SK-N-SH treated with all-trans-retinoic acid at 6 μM for 48 hours (cell line): ENCODE measurements around the gene KRT83.

Experiments
- ARNTL ChIP-seq: fragments of 450-650 bp; formaldehyde crosslinking; IDR thresholded peaks from 2 replicates; pipeline ENCODE4 v1.5.0; 2020; ENCODE audit warnings: low read depth, mild to moderate bottlenecking, moderate library complexity, borderline replicate concordance
- CREB5 ChIP-seq: fragments of 250-450 bp; sonication (Bioruptor Pico); IDR thresholded peaks from 2 replicates; pipeline ENCODE4 v1.5.1; 2020; ENCODE audit warnings: low read depth, mild to moderate bottlenecking, moderate library complexity
- CSDC2 ChIP-seq: fragments of 250-450 bp; sonication (Bioruptor Pico); IDR thresholded peaks from 2 replicates; pipeline ENCODE4 v1.5.0; 2020; ENCODE audit warnings: mild to moderate bottlenecking, moderate library complexity
- CSRNP3 ChIP-seq: fragments of 250-450 bp; sonication (Bioruptor Pico); IDR thresholded peaks from 2 replicates; pipeline ENCODE4 v1.5.1; 2021; ENCODE audit warnings: mild to moderate bottlenecking, moderate library complexity
- GLIS3 ChIP-seq: fragments of 250-450 bp; sonication (Bioruptor Pico); IDR thresholded peaks from 2 replicates; pipeline ENCODE4 v1.5.0; 2020; ENCODE audit warnings: mild to moderate bottlenecking, moderate library complexity
- ISL1 ChIP-seq: fragments of 250-450 bp; sonication (Bioruptor Pico); IDR thresholded peaks from 2 replicates; pipeline ENCODE4 v2.1.2; 2022; ENCODE audit warnings: mild to moderate bottlenecking, moderate library complexity
- PATZ1 ChIP-seq: fragments of 250-450 bp; sonication (Bioruptor Pico); IDR thresholded peaks from 2 replicates; pipeline ENCODE4 v1.8.0; 2020; ENCODE audit warnings: mild to moderate bottlenecking, moderate library complexity, borderline replicate concordance
- POU6F1 ChIP-seq: fragments of 250-450 bp; sonication (Bioruptor Pico); IDR thresholded peaks from 2 replicates; pipeline ENCODE4 v1.8.0; 2021; ENCODE audit warnings: low read depth, mild to moderate bottlenecking, moderate library complexity, borderline replicate concordance
- PPARA ChIP-seq: fragments of 250-450 bp; sonication (Bioruptor Pico); IDR thresholded peaks from 2 replicates; pipeline ENCODE4 v1.5.0; 2020; ENCODE audit warnings: mild to moderate bottlenecking, borderline replicate concordance
- RARB ChIP-seq: fragments of 250-450 bp; sonication (Bioruptor Pico); IDR thresholded peaks from 2 replicates; pipeline ENCODE4 v1.8.0; 2021; ENCODE audit warnings: mild to moderate bottlenecking, moderate library complexity
- ZC3H10 ChIP-seq: fragments of 250-450 bp; sonication (Bioruptor Pico); IDR thresholded peaks from 2 replicates; pipeline ENCODE4 v1.5.1; 2021; ENCODE audit warnings: mild to moderate bottlenecking, moderate library complexity
- ZFP3 ChIP-seq: fragments of 250-450 bp; sonication (Bioruptor Pico); IDR thresholded peaks from 2 replicates; pipeline ENCODE4 v1.5.0; 2020; ENCODE audit warnings: mild to moderate bottlenecking, moderate library complexity
- ZFP30 ChIP-seq: fragments of 450-650 bp; formaldehyde crosslinking; IDR thresholded peaks from 2 replicates; pipeline ENCODE4 v1.5.0; 2022; ENCODE audit warnings: mild to moderate bottlenecking, moderate library complexity
- ZNF70 ChIP-seq: fragments of 450-650 bp; formaldehyde crosslinking; IDR thresholded peaks from 2 replicates; pipeline ENCODE4 v1.5.0; 2020; ENCODE audit warnings: mild to moderate bottlenecking, moderate library complexity

- TF ChIP-seq PATZ1 (CRISPR knock-in tag) (no peak), CSDC2 (no peak), PPARA (CRISPR knock-in tag) (no peak), CREB5 (CRISPR knock-in tag) (no peak), RARB (no peak), ZNF70 (CRISPR knock-in tag) (no peak), ARNTL (CRISPR knock-in tag) (no peak), ZFP30 (no peak), CSRNP3 (CRISPR knock-in tag) (no peak), GLIS3 (CRISPR knock-in tag) (no peak), ISL1 (CRISPR knock-in tag) (no peak), ZC3H10 (CRISPR knock-in tag) (no peak), ZFP3 (CRISPR knock-in tag) (no peak), POU6F1 (CRISPR knock-in tag) (no peak)
These were observed 46.6 kb downstream of the KRT83 start, which contains the start of gene KRT86 for GRCh38 chr12:52274521-52275120.
